Astrocyte (in vitro differentiated cells and primary cell): ENCODE results near the gene CACNA1C.

Experiments
- CTCF ChIP-seq: IDR thresholded peaks from 2 replicates; pipeline ENCODE4 v1.5.1; 2011; ENCODE audit warnings: low read depth, mild to moderate bottlenecking, inconsistent platforms, low read length, moderate library complexity; ENCODE audit not compliant: insufficient read depth
- EZH2 ChIP-seq: IDR thresholded peaks from 2 replicates; pipeline ENCODE4 v1.6.1; 2012; ENCODE audit warnings: mild to moderate bottlenecking, low read length, inconsistent platforms; ENCODE audit not compliant: insufficient read depth

- no peak for TF ChIP-seq CTCF
- no peak for TF ChIP-seq EZH2
Measured at GRCh38 chr12:2539938-2540337, 487.2 kb downstream of the CACNA1C start.
